GM12878 (cell line): Measurements from ENCODE around the gene AKT1. TPM values are rescaled to one million over a fixed set of nuclear protein-coding genes. Genes with fewer than 3 reads are reported as not detected.

Source experiments
- ATF7 ChIP-seq: fragments of 450-650 bp; IDR thresholded peaks from 2 replicates; pipeline ENCODE4 v1.6.1; 2016; ENCODE audit warnings: low read depth, mild to moderate bottlenecking
- E4F1 ChIP-seq: fragments of 450-650 bp; IDR thresholded peaks from 2 replicates; pipeline ENCODE4 v1.6.1; 2018; ENCODE audit warnings: borderline replicate concordance, mild to moderate bottlenecking; ENCODE audit not compliant: partially characterized antibody
- JUNB ChIP-seq: IDR thresholded peaks from 2 replicates; pipeline ENCODE4 v1.6.1; 2016; ENCODE audit warnings: antibody characterized with exemption, mild to moderate bottlenecking
- RELA ChIP-seq: fragments of 450-650 bp; IDR thresholded peaks from 2 replicates; pipeline ENCODE4 v1.8.0; 2014; ENCODE audit warnings: borderline replicate concordance; ENCODE audit not compliant: partially characterized antibody
- SREBF1 ChIP-seq: IDR thresholded peaks from 2 replicates; pipeline ENCODE4 v1.6.1; 2012; ENCODE audit warnings: mild to moderate bottlenecking, low read length
- YY1 ChIP-seq: IDR thresholded peaks from 2 replicates; pipeline ENCODE4 v1.6.1; 2011; ENCODE audit warnings: low read depth, mild to moderate bottlenecking, low read length
- ZBTB4 ChIP-seq: fragments of 450-650 bp; formaldehyde crosslinking; IDR thresholded peaks from 2 replicates; pipeline ENCODE4 v1.4.0; 2022; ENCODE audit warnings: mild to moderate bottlenecking, moderate library complexity
- ZNF687 ChIP-seq: fragments of 450-650 bp; IDR thresholded peaks from 2 replicates; pipeline ENCODE4 v1.6.1; 2017; ENCODE audit warnings: mild to moderate bottlenecking, moderate library complexity
- polyA plus RNA-seq, 11 experiments: library from polyadenylated mRNA; depleted of rRNA in 4 of 11; unstranded in 6 of 11; stranded (reverse) in 5 of 11; fragments of >200 nt; fragmentation: Nextera tagmentation in 4 of 11; fragmentation: Illumina TruSeq in 1 of 11; extraction: Ambion mirVana in 4 of 11; extraction: Trizol in 1 of 11; gene quantifications; 1 replicate in 1 of 11; 2 replicates in 10 of 11; pipeline versions ENCODE4 v1.2.1 to v1.2.3, GENCODE V29; 2011 to 2016; ENCODE audit warnings: inconsistent platforms in 2 of 11, missing spikeins in 2 of 11, low read depth in 1 of 11
- total RNA-seq, 4 experiments: library from RNA; depleted of rRNA in 3 of 4; stranded (reverse); fragments of >200 nt in 3 of 4; fragmentation: Illumina TruSeq in 1 of 4; extraction: Trizol in 1 of 4; gene quantifications; 2 replicates each; pipeline versions ENCODE4 v1.2.1 to v1.2.3, GENCODE V29; 2013 to 2021

Gene AKT1
- total and polyA plus RNA-seq, 10 of the 15 experiments (the other 5 are each of a cell fraction or from before 2014, with no cell fraction given): 0.63 to 110 (median 58.9) TPM

- TF ChIP-seq E4F1 (no peak), YY1 (no peak), ZBTB4 (CRISPR knock-in tag) (no peak), RELA (no peak), JUNB (no peak), ZNF687 (no peak), ATF7 (no peak), SREBF1 (no peak)
These were observed 5.5 kb downstream of the AKT1 start (continued) for GRCh38 chr14:104789752-104790743.
